ENCODE measurements around the gene CASTOR1. TPM values are rescaled to one million over a fixed set of nuclear protein-coding genes. Genes with fewer than 3 reads are reported as not detected.

Gene CASTOR1
- total RNA-seq, 8 experiments from 2014 or later: 1.7 to 13.6 (median 7.0) TPM

DNA sequence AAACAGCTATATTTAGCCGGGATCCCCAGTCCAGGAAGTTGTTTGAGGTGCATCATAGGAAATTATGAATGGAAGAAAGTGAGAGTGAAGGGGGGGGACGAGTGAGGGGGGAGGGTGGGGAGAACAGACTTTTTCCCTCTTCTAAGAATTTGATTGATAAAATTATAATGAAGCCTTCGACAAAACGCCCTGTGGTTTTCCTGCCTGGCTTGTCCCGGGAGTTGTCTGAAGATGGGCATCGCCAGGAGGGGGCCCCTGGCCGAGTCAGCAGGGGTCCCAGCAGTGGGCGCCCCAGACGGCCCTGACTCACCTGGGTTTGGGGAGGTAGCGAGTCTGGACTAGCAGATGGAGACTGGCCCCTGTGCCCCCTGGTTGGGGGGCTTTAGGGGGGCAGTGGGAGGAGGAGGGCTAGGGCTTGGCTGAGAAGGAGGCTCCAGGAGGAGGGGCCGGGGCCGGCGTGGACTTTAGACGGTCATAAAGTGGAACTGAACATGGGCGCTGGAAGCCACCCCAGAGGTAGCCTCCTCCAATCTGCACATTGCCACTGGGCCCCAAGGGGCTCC lies 42.4 kb downstream of the CASTOR1 start:
- peak in 1 of 8 experiments; percentile 2 for ATAC-seq (replicated peaks in 6 of 8)
- H3K27ac ChIP-seq: no peak overlapping the region
- H3K4me3 ChIP-seq: peak overlapping the region; percentile 29 to 38 (median 32)
- H3K4me1 ChIP-seq (replicated peaks in 1 of 2): peaks cover 33 to 34% of the 10 kb centered on the region in 2 donors
- in situ Hi-C loops (cut with MboI; ENCODE audit: low pct_unique_long_range_greater_than_20kb in 2 of 9, low sequenced_read_pairs in 9 of 9, unreplicated experiment in 9 of 9): loop anchor here in 1 of 9 experiments (25.0 kb wide), 1 partner anchor 135 kb away; no protein-coding TSS in a partner anchor
- WGBS, 10 experiments: 0% methylated on average over 1 of the region's 15 CpGs; no CpG with 5 or more reads in 6 of the 10 experiments

DNA sequence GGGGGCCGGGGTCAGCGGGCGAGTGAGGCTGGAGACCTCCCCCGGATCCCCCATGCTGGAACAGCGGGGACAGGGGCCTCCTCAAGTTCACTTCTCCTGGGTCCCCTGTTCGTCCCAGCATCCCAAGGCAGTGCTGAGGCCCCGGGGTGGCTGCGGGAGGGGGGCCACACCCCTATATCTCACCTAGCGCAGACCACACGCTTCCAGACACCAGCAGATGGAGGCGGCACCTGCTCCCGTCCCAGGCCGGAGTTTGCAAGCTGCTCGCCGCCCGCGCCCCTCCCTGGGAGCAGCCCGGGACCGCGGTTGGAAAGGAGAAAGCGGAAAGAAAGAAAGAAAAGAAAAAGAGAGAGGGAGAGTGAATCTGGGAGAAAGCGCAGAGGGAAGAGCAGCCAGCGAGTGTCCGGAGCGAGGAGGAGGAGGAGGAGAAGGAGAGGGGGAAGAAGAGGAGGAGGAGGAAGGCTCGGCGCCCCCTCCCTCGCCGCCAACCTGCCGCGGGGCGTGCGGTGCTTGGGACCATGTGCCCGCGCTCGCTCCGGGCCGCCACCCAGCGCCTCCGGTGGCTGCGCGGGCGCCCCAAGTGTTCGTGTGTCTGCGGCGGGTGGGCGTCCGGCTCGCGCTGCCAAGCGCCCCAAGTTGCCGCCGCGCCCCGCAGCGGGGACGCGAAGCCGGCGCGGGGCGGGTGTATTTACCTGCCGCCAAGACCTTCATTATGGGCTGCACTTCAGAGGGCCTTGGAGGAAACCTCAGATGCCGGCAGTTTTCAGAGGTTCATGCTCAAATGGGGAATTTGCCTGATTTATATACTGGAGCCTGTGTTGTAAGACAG lies 43.1 kb downstream of the CASTOR1 start, which contains the start of gene LIF:
TSS of gene LIF (minus strand) at position 775 of the 829 bp plus-strand sequence. CDS start at position 711, 64 bp downstream.
- H3K27ac ChIP-seq: no peak within 1 kb of the TSS
- ATAC-seq (replicated peaks in 6 of 8): peak; percentile 30 to 77 (median 68)
- in situ Hi-C loops (cut with MboI; ENCODE audit: low pct_unique_long_range_greater_than_20kb in 2 of 9, low sequenced_read_pairs in 9 of 9, unreplicated experiment in 9 of 9): loop anchor here in 1 of 9 experiments (25.0 kb wide), 1 partner anchor 134 kb away; no protein-coding TSS in a partner anchor
- 0% methylated on average over 1 to 10 of the region's 64 CpGs; no CpG with 5 or more reads in 3 of the 10 experiments for WGBS, 10 experiments
- peaks cover 29 to 30% of the 10 kb centered on the region in 2 donors for H3K4me1 ChIP-seq (replicated peaks in 1 of 2)
- H3K4me3 ChIP-seq: peak within 1 kb of the TSS; percentile 29 to 38 (median 32)

DNA sequence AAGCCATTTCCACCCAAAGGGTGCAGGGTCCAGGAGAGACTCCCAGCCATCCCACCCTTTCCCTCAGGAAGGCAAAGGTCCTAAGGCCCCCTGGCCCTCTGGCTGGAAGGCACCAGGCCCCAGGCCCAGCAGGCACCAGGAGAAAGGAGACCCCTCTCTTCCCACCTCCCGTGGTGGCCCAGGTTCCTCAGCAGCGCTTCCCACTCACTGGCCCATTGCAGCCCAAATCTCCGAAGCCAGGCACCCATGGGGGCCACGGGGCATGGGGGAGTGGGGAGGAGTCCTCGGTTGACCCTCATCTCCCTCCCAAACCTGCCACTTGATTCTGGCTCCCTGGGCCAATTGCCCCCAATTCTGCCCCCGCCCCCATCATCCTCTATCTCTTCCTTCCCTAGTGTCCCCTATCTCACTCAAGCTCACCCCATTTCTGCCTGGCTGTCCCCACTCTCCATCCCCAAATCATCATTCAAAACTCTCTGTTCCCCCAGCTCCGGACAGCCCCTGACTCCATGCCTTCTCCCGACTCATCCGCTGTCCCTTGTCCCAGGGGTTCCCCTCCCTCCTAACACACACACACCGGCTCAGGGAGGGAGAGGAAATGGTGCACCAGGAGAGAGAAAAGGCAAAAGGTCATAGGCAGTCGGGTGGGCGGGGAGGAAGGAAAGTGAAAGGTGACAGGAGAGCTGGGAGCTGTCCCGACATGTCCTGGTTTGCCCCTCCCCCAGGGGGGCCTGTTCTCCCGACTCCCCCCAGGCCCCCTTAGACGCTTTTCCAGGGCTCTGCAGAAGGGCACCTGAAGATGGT lies 43.9 kb downstream of the CASTOR1 start:
- Histone ChIP-seq H3K27ac (no peak overlapping the region), H3K4me1 (replicated peaks in 1 of 2) (peaks cover 28 to 29% of the 10 kb centered on the region in 2 donors), H3K4me3 (peak overlapping the region; percentile 29 to 38 (median 32))
- ATAC-seq (replicated peaks in 6 of 8): peak in 5 of 8 experiments; percentile 4 to 11 (median 8)
- in situ Hi-C loops (cut with MboI; ENCODE audit: low pct_unique_long_range_greater_than_20kb in 2 of 9, low sequenced_read_pairs in 9 of 9, unreplicated experiment in 9 of 9): loop anchor here in 1 of 9 experiments (25.0 kb wide), 1 partner anchor 133 kb away; no protein-coding TSS in a partner anchor
- 0 to 70% methylated on average over 1 to 2 of the region's 15 CpGs; no CpG with 5 or more reads in 8 of the 10 experiments for WGBS, 10 experiments

DNA sequence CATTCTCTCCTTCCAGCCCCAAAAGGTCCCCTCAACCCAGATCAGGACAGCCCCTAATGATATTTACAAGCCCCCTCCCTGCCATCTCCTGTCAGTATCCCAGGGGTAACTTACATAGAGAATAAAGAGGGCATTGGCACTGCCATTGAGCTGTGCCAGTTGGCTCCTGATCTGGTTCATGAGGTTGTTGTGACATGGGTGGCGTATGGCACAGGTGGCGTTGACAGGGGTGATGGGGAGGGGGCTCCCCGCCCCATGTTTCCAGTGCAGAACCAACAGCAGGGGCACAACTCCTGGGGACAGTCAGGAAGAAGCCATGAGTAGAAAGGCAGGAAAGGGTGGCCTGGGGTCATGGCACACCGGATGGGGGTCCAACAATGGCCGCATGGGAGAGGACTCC lies 44.7 kb downstream of the CASTOR1 start:
- no peak for ATAC-seq (replicated peaks in 6 of 8)
- WGBS, 10 experiments: 83 to 91% (median 87%) methylated on average over 2 to 4 of the region's 5 CpGs; no CpG with 5 or more reads in 7 of the 10 experiments
- Histone ChIP-seq H3K4me1 (replicated peaks in 1 of 2) (peaks cover 28 to 29% of the 10 kb centered on the region in 2 donors), H3K27ac (no peak overlapping the region), H3K4me3 (no peak overlapping the region)
- in situ Hi-C loops (cut with MboI; ENCODE audit: low pct_unique_long_range_greater_than_20kb in 2 of 9, low sequenced_read_pairs in 9 of 9, unreplicated experiment in 9 of 9): loop anchor here in 1 of 9 experiments (25.0 kb wide), 1 partner anchor 132 kb away; no protein-coding TSS in a partner anchor

DNA sequence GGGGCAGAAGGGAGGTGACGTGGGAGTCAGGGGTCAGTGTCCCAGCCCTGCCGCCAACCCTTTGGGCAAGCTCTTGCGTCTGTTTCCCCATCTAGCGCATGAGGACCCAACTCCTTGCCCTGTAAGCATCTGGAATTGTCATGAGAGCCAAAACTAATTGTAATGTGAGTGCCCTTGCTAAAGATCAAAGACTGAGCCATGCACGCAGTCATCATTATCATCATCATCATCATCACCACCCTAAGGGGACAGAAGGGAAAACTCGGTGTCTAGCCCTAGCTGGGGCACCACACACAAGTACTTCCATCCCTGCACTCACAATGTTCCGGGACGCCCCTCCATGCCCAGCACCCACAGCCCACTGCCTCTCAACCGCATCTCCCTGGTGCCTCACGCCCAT lies 45.2 kb downstream of the CASTOR1 start:
- Histone ChIP-seq H3K4me1 (replicated peaks in 1 of 2) (peaks cover 25 to 31% of the 10 kb centered on the region in 2 donors), H3K4me3 (no peak overlapping the region), H3K27ac (no peak overlapping the region)
- 80 to 93% methylated on average over 3 of the region's 10 CpGs; no CpG with 5 or more reads in 8 of the 10 experiments for WGBS, 10 experiments
- ATAC-seq (replicated peaks in 6 of 8): no peak
- in situ Hi-C loops (cut with MboI; ENCODE audit: low pct_unique_long_range_greater_than_20kb in 2 of 9, low sequenced_read_pairs in 9 of 9, unreplicated experiment in 9 of 9): loop anchor here in 1 of 9 experiments (25.0 kb wide), 1 partner anchor 132 kb away; no protein-coding TSS in a partner anchor

DNA sequence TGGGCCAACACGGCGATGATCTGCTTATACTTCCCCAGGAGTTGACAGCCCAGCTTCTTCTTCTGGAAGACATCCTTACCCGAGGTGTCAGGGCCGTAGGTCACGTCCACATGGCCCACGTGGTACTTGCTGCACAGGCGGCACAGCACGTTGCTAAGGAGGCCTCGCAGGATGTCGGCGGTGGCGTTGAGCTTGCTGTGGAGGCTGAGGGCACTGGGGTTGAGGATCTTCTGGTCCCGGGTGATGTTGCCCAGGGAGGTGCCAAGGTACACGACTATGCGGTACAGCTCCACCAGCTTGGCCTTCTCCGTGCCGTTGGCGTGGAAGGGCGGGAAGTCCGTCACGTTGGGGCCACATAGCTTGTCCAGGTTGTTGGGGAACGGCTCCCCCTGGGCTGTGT lies 45.6 kb downstream of the CASTOR1 start:
- in situ Hi-C loops (cut with MboI; ENCODE audit: low pct_unique_long_range_greater_than_20kb in 2 of 9, low sequenced_read_pairs in 9 of 9, unreplicated experiment in 9 of 9): loop anchor here in 1 of 9 experiments (25.0 kb wide), 1 partner anchor 131 kb away; no protein-coding TSS in a partner anchor
- Histone ChIP-seq H3K4me1 (replicated peaks in 1 of 2) (peaks cover 25 to 31% of the 10 kb centered on the region in 2 donors), H3K4me3 (no peak overlapping the region), H3K27ac (no peak overlapping the region)
- ATAC-seq (replicated peaks in 6 of 8): no peak
- WGBS, 10 experiments: 82 to 100% (median 96%) methylated on average over 2 to 15 of the region's 22 CpGs; no CpG with 5 or more reads in 5 of the 10 experiments

DNA sequence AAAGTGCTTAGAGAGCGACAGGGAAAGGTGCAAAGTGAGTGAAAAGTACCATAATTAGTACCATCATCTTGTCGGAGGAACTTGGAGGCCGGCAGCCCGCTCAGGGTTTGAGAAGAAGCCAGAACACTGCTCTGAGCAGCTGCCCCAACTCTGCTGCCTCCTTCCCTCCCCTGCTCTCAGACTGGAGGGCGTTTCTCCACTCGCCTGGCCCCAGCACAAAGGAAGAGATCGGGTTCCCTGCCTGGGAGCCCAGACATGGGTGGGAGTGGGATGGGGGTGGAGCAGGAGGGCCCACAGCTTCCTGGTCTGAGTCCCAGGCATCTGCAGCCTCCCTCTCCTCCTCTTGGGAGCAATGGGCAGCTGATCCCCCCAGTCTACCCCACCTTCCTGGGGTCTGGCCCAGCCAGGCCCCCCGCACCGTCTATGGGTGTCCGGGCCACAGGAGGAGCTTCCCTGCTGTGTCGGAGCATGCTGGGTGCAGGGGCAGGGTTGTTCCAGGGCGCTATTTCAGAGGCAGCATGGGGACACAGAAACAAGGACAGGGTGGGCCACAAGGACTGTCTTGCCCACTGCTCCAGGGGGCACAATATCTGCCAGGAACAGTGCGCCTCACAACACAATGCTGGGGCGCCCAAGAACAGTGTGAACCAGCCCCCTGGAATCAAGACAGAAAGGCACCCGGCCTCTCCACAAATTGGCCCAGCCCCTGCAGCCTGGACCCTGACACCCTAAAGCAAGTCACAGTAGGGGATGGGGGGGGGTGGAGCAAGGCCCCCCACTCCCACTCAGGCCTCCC lies 47.5 kb downstream of the CASTOR1 start:
- H3K4me3 ChIP-seq: no peak overlapping the region
- peaks cover 23 to 32% of the 10 kb centered on the region in 2 donors for H3K4me1 ChIP-seq (replicated peaks in 1 of 2)
- in situ Hi-C loops (cut with MboI; ENCODE audit: low pct_unique_long_range_greater_than_20kb in 2 of 9, low sequenced_read_pairs in 9 of 9, unreplicated experiment in 9 of 9): loop anchor here in 1 of 9 experiments (25.0 kb wide), 1 partner anchor 129 kb away; no protein-coding TSS in a partner anchor
- ATAC-seq (replicated peaks in 6 of 8): no peak
- WGBS, 10 experiments: 72 to 95% (median 80%) methylated on average over 1 to 4 of the region's 15 CpGs; no CpG with 5 or more reads in 4 of the 10 experiments
- H3K27ac ChIP-seq: no peak overlapping the region

DNA sequence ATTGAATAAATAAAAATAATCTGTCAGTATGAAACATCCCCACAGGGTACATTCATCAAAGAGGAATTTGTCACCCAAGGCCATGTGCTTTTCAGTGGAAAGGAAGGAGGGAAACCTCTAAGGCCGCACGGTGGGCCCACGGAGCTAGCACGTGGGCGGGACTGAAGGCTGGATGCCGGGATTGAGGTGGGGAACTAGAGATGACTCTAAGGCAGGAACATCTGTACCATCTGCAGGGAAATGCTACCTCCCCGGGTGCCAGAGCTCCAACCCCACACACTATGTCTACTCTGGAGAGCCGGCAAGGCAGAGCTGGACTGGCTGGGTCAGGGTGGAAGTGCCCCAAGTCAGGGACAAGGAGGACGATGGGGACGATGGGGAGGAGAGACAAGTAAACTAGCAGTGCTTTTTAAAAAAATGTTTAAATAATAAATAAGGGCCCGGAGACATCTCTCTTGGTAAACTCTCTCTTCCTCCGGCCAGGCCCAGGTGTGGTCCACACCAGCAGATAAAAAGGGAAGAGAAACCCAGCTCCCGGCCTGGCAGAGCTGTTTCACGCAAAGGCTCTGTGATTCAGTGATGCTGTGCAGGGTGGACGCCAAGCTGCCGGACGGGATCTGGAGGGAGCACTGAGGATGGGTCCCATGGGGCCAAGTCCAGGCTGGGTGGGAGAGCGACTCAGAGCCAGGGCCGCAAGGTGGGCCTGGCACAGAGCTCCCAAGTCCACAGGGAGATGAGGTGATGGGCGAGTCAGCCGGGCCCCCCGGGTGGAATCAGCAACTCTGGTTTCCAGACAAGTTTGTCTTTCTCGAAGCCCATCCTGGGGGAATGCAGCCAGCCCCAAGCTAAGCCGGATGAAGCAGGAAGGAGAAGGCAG lies 48.5 kb downstream of the CASTOR1 start:
- 66 to 100% (median 89%) methylated on average over 1 to 20 of the region's 24 CpGs; no CpG with 5 or more reads in 2 of the 10 experiments for WGBS, 10 experiments
- H3K4me1 ChIP-seq (replicated peaks in 1 of 2): peaks cover 23 to 28% of the 10 kb centered on the region in 2 donors

DNA sequence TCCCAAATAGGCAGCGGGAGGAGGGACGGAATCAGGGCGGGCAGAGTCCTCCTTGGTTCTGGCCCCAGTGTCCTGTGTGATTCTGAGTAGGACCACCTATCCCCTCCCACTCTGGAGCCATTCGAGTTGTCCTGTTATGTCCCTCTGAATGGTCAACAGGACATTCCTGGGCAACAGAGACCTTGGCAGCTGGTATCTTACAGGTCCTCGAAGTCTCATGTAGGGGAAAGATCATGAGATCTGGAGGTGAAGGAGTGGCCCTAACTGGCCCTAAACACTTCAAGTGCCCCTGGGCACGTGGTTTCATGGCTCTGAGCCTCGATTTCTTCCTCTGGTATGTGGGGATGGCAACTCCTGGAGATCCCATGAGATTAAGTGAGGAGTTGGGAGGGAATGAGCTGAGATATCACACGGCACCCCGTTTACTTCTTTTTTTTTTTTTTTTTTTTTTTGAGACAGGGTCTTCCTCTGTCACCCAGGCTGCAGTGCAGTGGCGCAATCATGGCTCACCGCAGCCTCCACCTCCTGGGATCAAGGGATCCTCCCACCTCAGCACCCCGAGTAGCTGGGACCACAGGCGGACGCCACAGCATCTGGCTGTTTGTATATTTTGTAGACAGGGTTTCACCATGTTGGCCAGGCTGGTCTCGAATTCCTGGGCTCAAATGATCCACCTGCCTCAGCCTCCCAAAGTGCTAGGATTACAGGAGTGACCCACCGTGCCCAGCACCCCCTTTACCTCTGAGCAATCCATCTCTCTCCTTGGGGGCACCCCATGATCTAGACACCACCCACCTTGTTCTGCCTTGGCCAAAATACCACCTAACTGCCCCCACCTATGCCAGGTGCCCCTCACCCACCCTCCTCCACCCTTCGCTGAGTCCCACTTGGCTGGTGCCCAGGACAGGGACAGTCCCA lies 49.6 kb downstream of the CASTOR1 start:
- no peak overlapping the region for H3K27ac ChIP-seq
- no peak overlapping the region for H3K4me3 ChIP-seq
- in situ Hi-C loops (cut with MboI; ENCODE audit: low pct_unique_long_range_greater_than_20kb in 2 of 9, low sequenced_read_pairs in 9 of 9, unreplicated experiment in 9 of 9): loop anchor here in 1 of 9 experiments (25.0 kb wide), 1 partner anchor 127 kb away; no protein-coding TSS in a partner anchor
- H3K4me1 ChIP-seq (replicated peaks in 1 of 2): peaks cover 25 to 30% of the 10 kb centered on the region in 2 donors
- no peak for ATAC-seq (replicated peaks in 6 of 8)
- 74 to 100% (median 89%) methylated on average over 2 to 6 of the region's 17 CpGs; no CpG with 5 or more reads in 5 of the 10 experiments for WGBS, 10 experiments

More for the DNA sequence above, 48.5 kb downstream of the CASTOR1 start:
- no peak for ATAC-seq (replicated peaks in 6 of 8)
- in situ Hi-C loops (cut with MboI; ENCODE audit: low pct_unique_long_range_greater_than_20kb in 2 of 9, low sequenced_read_pairs in 9 of 9, unreplicated experiment in 9 of 9): loop anchor here in 1 of 9 experiments (25.0 kb wide), 1 partner anchor 128 kb away; no protein-coding TSS in a partner anchor
- no peak overlapping the region for H3K27ac ChIP-seq
- no peak overlapping the region for H3K4me3 ChIP-seq

All from motor neuron (in vitro differentiated cells).